Cardiac fibroblast (primary cell): ENCODE measurements around the gene NCAM1.

ENCODE experiments used
- DNase-seq, 2 donors: peaks; one replicate each; pipeline versions ENCODE4 v3.0.0 to v3.0.0-alpha.2; 2010; ENCODE audit warnings: low read depth in 2 of 2
- H3K4me3 ChIP-seq, 2 donors: replicated peaks in 1 of 2; 1 replicate in 1 of 2; 2 replicates in 1 of 2; pipeline ENCODE4 v1.5.1; 2011; ENCODE audit warnings: low read depth in 2 of 2, low read length in 2 of 2, mild to moderate bottlenecking in 2 of 2, moderate library complexity in 1 of 2
- CTCF ChIP-seq: IDR thresholded peaks from one replicate; pipeline ENCODE4 v1.5.1; 2011; ENCODE audit warnings: low read depth, mild to moderate bottlenecking, low read length, inconsistent platforms

The NCAM1 gene

DNA sequence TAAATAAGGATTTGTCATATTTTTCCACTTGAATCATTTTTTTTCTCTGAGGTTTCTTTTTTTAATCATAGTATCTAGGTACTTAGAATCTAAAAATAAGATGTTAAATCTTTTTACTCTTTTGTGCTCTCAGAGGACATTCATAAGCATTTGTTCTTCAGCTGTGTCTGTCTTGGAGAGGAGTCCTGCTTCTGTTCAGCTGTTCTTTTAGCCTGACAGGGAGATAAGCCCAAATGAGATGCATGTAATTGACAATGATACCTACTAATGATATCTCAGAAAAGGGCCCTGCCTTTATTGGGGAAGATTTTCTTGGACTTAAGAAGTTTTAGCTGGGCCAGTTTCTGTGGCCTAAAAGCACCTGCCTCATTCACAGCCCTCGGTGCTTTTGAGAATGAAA is 156.9 kb downstream of the NCAM1 start:
- TF ChIP-seq CTCF: no peak

GRCh38 chr11:113119074-113119473 is 157.9 kb downstream of the NCAM1 start:
- H3K4me3 ChIP-seq: no peak overlapping the region
- no peak for DNase-seq
- no peak for TF ChIP-seq CTCF

More for the DNA sequence above, 156.9 kb downstream of the NCAM1 start:
- no peak for DNase-seq
- H3K4me3 ChIP-seq: no peak overlapping the region

DNA sequence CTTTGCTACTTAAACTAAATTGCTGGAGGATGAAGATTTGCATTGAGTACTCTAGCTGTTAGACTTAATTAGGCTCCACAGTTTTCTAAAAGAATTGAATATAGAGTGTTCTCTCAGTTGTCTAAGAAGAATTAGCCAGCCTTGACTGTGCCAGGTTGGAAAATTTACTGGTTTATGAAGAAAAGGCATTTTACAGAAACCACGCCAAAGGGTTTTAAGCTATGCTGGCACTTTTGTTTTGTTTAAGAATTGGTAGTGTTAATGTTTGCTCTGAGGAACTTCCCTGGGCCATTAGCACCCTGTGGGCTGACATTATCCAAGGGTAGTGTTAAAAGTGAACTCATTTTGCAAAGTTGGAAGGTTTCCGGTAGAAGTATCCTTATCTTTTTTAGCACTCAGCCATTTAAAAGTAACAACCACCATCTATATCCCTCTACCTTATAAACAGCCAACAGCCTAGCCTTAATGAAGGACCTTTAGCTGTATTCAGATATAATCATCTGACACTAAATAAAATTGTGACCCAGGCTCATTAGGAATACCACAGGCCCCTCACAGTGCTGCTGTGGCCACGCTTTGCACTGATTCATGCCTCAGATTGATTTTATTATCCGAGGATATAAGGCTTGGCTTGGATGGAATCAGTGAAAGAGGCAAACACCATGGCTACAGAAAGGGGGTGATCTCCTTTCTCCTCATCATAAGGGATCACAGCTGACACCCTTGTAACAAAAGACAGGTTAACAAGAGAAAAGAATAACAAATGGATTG is 158.9 kb downstream of the NCAM1 start:
- no peak overlapping the region for H3K4me3 ChIP-seq
- DNase-seq: no peak
- TF ChIP-seq CTCF: no peak

- no peak for TF ChIP-seq CTCF
- DNase-seq: no peak
- H3K4me3 ChIP-seq: no peak overlapping the region
These were observed 160.5 kb downstream of the NCAM1 start for GRCh38 chr11:113121746-113122145.

DNA sequence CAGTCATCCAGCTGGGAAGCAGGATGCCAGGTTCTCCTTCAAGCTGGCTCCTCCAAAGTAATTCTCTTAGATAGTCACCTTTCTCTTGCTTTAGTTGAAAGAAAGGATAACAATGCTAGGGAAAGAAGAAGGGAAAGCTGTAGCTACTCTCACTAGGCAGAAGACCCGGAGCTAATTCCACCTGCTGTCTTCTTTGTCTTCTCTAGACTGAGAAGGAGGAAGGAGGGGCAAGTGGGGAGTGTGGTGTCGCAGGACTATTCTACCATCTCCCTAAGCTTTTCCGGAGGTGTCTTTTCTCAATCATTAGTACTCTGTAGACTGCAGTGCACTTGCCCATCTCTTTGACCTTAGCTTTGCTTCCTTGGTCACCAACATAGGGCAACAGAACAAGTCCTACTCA is 162.8 kb downstream of the NCAM1 start:
- no peak for TF ChIP-seq CTCF
- no peak overlapping the region for H3K4me3 ChIP-seq
- DNase-seq: no peak

DNA sequence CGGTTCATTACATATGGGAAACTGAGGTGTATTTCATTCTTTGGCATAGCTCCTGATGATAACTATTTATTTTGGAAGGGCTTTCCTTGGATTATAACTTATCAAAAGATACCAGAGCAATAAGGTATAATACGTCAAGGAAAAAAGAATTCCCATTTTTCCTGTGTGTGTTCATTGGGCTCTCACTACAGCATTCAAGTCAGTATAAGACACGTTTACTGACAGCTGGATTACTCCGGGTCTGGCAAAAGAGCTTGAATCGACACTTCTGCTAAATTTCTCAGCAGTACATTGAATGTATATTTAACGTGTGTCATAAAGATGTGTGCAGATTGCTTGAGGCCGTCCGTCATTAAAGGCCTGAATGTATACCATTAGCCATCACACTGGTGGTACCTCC is 163.4 kb downstream of the NCAM1 start:
- TF ChIP-seq CTCF: no peak
- H3K4me3 ChIP-seq: no peak overlapping the region
- no peak for DNase-seq
